ENCODE data around the gene SRRD.

DNA sequence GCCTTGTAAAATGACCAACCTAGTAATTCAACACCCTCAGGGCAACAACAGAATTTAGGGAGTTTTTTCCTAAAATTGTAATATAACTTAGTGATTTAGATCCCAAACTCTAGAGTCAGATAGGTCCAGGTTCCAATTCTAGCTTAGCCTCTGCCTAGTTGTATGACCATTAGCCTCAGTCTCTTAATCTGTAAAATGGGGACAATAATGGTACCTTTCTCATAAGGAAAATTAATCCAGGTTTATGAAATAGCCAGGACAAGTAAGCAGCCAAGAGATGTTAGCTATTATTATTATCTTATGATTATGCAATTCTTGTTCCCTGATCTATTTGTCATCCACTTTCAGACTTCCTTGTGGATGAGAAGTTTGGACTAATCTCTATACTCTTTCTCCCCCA, 24.5 kb downstream of the SRRD start:
- TF ChIP-seq, protein P1, sequence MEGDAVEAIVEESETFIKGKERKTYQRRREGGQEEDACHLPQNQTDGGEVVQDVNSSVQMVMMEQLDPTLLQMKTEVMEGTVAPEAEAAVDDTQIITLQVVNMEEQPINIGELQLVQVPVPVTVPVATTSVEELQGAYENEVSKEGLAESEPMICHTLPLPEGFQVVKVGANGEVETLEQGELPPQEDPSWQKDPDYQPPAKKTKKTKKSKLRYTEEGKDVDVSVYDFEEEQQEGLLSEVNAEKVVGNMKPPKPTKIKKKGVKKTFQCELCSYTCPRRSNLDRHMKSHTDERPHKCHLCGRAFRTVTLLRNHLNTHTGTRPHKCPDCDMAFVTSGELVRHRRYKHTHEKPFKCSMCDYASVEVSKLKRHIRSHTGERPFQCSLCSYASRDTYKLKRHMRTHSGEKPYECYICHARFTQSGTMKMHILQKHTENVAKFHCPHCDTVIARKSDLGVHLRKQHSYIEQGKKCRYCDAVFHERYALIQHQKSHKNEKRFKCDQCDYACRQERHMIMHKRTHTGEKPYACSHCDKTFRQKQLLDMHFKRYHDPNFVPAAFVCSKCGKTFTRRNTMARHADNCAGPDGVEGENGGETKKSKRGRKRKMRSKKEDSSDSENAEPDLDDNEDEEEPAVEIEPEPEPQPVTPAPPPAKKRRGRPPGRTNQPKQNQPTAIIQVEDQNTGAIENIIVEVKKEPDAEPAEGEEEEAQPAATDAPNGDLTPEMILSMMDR (conservative IDR thresholded peaks at IDR 0.05; ENCODE audit: low read length), result no peak
- no peak for TF ChIP-seq EZH2phosphoT487 (IDR thresholded peaks at IDR 0.05; ENCODE audit: borderline replicate concordance, low read depth, low read length)

Data from OCI-LY7 (cell line).